Endothelial cell of umbilical vein (primary cell): ENCODE data around the gene MED25. TPM values are rescaled to one million over a fixed set of nuclear protein-coding genes. Genes with fewer than 3 reads are reported as not detected.

Experiments
- BruUV-seq: library from RNA; stranded (reverse); fragments of 400-500 nt; replicated peaks from 2 replicates; lab custom pipeline; 2021; lab: Mats Ljungman, UMichigan
- CTCF ChIA-PET: fragments of 300-600, 350-600 bp; sonication (Branson Sonifier 250); formaldehyde crosslinking; loops from one replicate; lab custom pipeline; 2021; ENCODE audit warnings: antibody characterized with exemption, inconsistent platforms; lab: Charles Lee
- POLR2A ChIA-PET: fragments of 300-600, 350-600 bp; sonication (Branson Sonifier 250); formaldehyde crosslinking; loops from one replicate; lab custom pipeline; 2021; ENCODE audit warnings: antibody characterized with exemption, inconsistent platforms; lab: Charles Lee
- DNase-seq: peaks from one replicate; pipeline ENCODE4 v3.0.0-alpha.2; 2011; ENCODE audit warnings: low read depth, low spot score
- FAIRE-seq: peaks from 2 replicates; lab custom pipeline; 2011; peaks lifted over from hg19 to GRCh38; lab: Jason Lieb, UNC
- H2AFZ ChIP-seq: 2 replicates; pipeline ENCODE4 v1.6.0; 2012; ENCODE audit warnings: low read depth, low read length, control low read depth, inconsistent platforms
- H3K27ac ChIP-seq: 2 replicates; pipeline ENCODE4 v1.5.1; 2011; ENCODE audit warnings: low read depth, mild to moderate bottlenecking, control low read depth, low read length, moderate library complexity; ENCODE audit not compliant: insufficient read depth
- H3K27me3 ChIP-seq, 2 experiments: 2 replicates each; pipeline versions ENCODE4 v1.6.0 to v1.6.1; 2011; ENCODE audit warnings: low read length in 2 of 2, mixed read lengths in 1 of 2; ENCODE audit not compliant: control insufficient read depth in 2 of 2, insufficient read depth in 2 of 2
- H3K36me3 ChIP-seq, 2 experiments: 2 replicates in 1 of 2; 3 replicates in 1 of 2; pipeline ENCODE4 v1.5.1; 2011; ENCODE audit warnings: low read length in 2 of 2, mild to moderate bottlenecking in 1 of 2, moderate library complexity in 1 of 2; ENCODE audit not compliant: control insufficient read depth in 2 of 2, insufficient read depth in 2 of 2; ENCODE audit errors: extremely low read depth in 1 of 2
- H3K4me1 ChIP-seq: 3 replicates; pipeline ENCODE4 v1.5.1; 2011; ENCODE audit warnings: mild to moderate bottlenecking, low read length; ENCODE audit not compliant: control insufficient read depth, insufficient read depth; ENCODE audit errors: extremely low read depth
- H3K4me2 ChIP-seq: 2 replicates; pipeline ENCODE4 v1.6.1; 2011; ENCODE audit warnings: low read length, control low read depth, mixed read lengths; ENCODE audit not compliant: insufficient read depth
- H3K4me3 ChIP-seq, 3 experiments: fragments of 200-600 bp in 1 of 3; sonication (generic), shearing (Covaris generic) in 1 of 3; replicated peaks in 1 of 3; 2 replicates each; pipeline ENCODE4 v1.5.1; 2011 to 2016; ENCODE audit warnings: control low read depth in 3 of 3, low read length in 3 of 3, mild to moderate bottlenecking in 2 of 3, inconsistent platforms in 1 of 3, low read depth in 1 of 3, moderate library complexity in 1 of 3; ENCODE audit not compliant: insufficient read depth in 1 of 3
- H3K79me2 ChIP-seq: 2 replicates; pipeline ENCODE4 v1.6.0; 2012; ENCODE audit warnings: low read length, inconsistent platforms; ENCODE audit not compliant: control insufficient read depth, insufficient read depth
- H3K9ac ChIP-seq: replicated peaks from 2 replicates; pipeline ENCODE3; 2011; ENCODE audit warnings: low read length, control low read depth; ENCODE audit not compliant: insufficient read depth; ENCODE audit errors: extremely low read depth
- H3K9me1 ChIP-seq: replicated peaks from 3 replicates; pipeline ENCODE4 v1.6.0; 2011; ENCODE audit warnings: mild to moderate bottlenecking, low read length; ENCODE audit not compliant: control insufficient read depth, insufficient read depth; ENCODE audit errors: extremely low read depth
- H3K9me3 ChIP-seq: replicated peaks from 2 replicates; pipeline ENCODE4 v1.5.1; 2012; ENCODE audit warnings: low read length, inconsistent platforms; ENCODE audit not compliant: control insufficient read depth, insufficient read depth
- H4K20me1 ChIP-seq: replicated peaks from 2 replicates; pipeline ENCODE3; 2011; ENCODE audit warnings: mild to moderate bottlenecking, low read length; ENCODE audit not compliant: control insufficient read depth, insufficient read depth; ENCODE audit errors: extremely low read depth
- CTCF ChIP-seq, 2 donors: IDR thresholded peaks; 1 replicate in 1 of 2; 2 replicates in 1 of 2; pipeline ENCODE4 v1.5.1; 2011; ENCODE audit warnings: low read length in 2 of 2, mild to moderate bottlenecking in 2 of 2, moderate library complexity in 2 of 2, control low read depth in 1 of 2, inconsistent platforms in 1 of 2, low read depth in 1 of 2; ENCODE audit not compliant: insufficient read depth in 1 of 2; ENCODE audit errors: extremely low read depth in 1 of 2
- EZH2 ChIP-seq: IDR thresholded peaks from 2 replicates; pipeline ENCODE4 v1.6.1; 2012; ENCODE audit warnings: borderline replicate concordance, low read depth, mild to moderate bottlenecking, moderate library complexity, low read length, inconsistent platforms; ENCODE audit not compliant: severe bottlenecking
- FOS ChIP-seq: IDR thresholded peaks from 2 replicates; pipeline ENCODE4 v1.6.1; 2011; ENCODE audit warnings: mild to moderate bottlenecking, low read length, moderate library complexity, borderline replicate concordance; ENCODE audit not compliant: insufficient read depth
- GATA2 ChIP-seq: IDR thresholded peaks from 2 replicates; pipeline ENCODE4 v1.7.0; 2011; ENCODE audit warnings: low read depth, mild to moderate bottlenecking, moderate library complexity, mixed read lengths, low read length; ENCODE audit not compliant: insufficient read length, insufficient read depth
- JUN ChIP-seq: IDR thresholded peaks from 2 replicates; pipeline ENCODE4 v1.6.1; 2011; ENCODE audit warnings: borderline replicate concordance, low read depth; ENCODE audit not compliant: insufficient read length, insufficient read depth
- MAX ChIP-seq: IDR thresholded peaks from 2 replicates; pipeline ENCODE4 v1.6.1; 2011; ENCODE audit not compliant: insufficient read depth, insufficient read length
- MYC ChIP-seq: IDR thresholded peaks from one replicate; pipeline ENCODE4 v1.6.1; 2011; ENCODE audit warnings: mild to moderate bottlenecking, low read depth, low read length
- POLR2A ChIP-seq: IDR thresholded peaks from 2 replicates; pipeline ENCODE4 v1.6.1; 2012; ENCODE audit warnings: low read depth, mild to moderate bottlenecking, control low read depth, low read length
- POLR2AphosphoS5 ChIP-seq: IDR thresholded peaks from 2 replicates; pipeline ENCODE4 v1.6.1; 2012; ENCODE audit warnings: low read depth, mild to moderate bottlenecking, control low read depth, low read length, moderate library complexity; ENCODE audit not compliant: insufficient read depth
- dilution Hi-C: fragments of 300-500 bp; cut with MboI; formaldehyde crosslinking; loops from one replicate; pipeline ENCODE4 v1.15.0; 2019; ENCODE audit warnings: low sequenced_read_pairs; ENCODE audit not compliant: extremely low pct_ligation_motif_present
- intact Hi-C: fragments of 100-400 bp; cut with micrococcal nuclease; formaldehyde crosslinking; loops from one replicate; pipeline ENCODE4 v1.10.0; 2022
- polyA plus RNA-seq, 4 experiments: library from polyadenylated mRNA; depleted of rRNA in 3 of 4; stranded (reverse) in 3 of 4; unstranded in 1 of 4; fragments of >200 nt; gene quantifications; 2 replicates each; pipeline versions ENCODE4 v1.2.1 to v1.2.3, GENCODE V29; 2011 to 2012; ENCODE audit warnings: missing spikeins in 1 of 4
- total RNA-seq: library from RNA; stranded (reverse); gene quantifications from 2 replicates; pipeline ENCODE4 v1.2.3, GENCODE V29; 2021

MED25 gene
- total and polyA plus RNA-seq, 2 donors (not counting 3 experiments of a cell fraction or from before 2014, with no cell fraction given), result 31.7 to 62.9 TPM

- BruUV-seq, result no TSS peak
- no peak for DNase-seq
- Histone ChIP-seq H4K20me1 (no peaks in the 10 kb centered on the region), H3K79me2 (peaks cover 18% of the 10 kb centered on the region), H2AFZ (no peak overlapping the region), H3K4me1 (peaks cover 19% of the 10 kb centered on the region), H3K9me1 (no peaks in the 10 kb centered on the region), H3K4me3 (no peak overlapping the region), H3K9ac (no peak overlapping the region), H3K27ac (no peak overlapping the region), H3K9me3 (no peaks in the 10 kb centered on the region), H3K4me2 (no peak overlapping the region), H3K36me3 (peaks cover 0 to 9% of the 10 kb centered on the region in 2 experiments), H3K27me3 (no peaks in the 10 kb centered on the region)
- TF ChIP-seq MYC, result no peak
- no peak for TF ChIP-seq JUN
- no peak for TF ChIP-seq EZH2
- TF ChIP-seq GATA2, result no peak
- no peak for TF ChIP-seq POLR2A
- no peak for TF ChIP-seq FOS
- no peak for TF ChIP-seq POLR2AphosphoS5
- no peak for TF ChIP-seq MAX
- no peak for TF ChIP-seq CTCF (IDR thresholded peaks at IDR 0.05; ENCODE audit: extremely low read depth in 1 of 2, insufficient read depth in 1 of 2, low read depth in 1 of 2, low read length in 2 of 2)
- intact Hi-C loops (loop anchor here (5.0 kb wide), 1 partner anchor 422 kb away; the partner anchor contains the start of genes ALDH16A1 and PIH1D1), dilution Hi-C loops (no loop called here)
- ChIA-PET CTCF (no interaction called here), POLR2A (no interaction called here)
- FAIRE-seq, result no peak
Observed at GRCh38 chr19:49874503-49875157, 56.5 kb downstream of the MED25 start.
